Loucy (cell line): Measurements from ENCODE around the gene AGPAT3.

Experiments used
- H2AFZ ChIP-seq: fragments of 200-600 bp; sonication (generic); 2 replicates; pipeline ENCODE4 v1.6.0; 2016; ENCODE audit warnings: antibody characterized with exemption, mild to moderate bottlenecking, low read length, moderate library complexity
- H3F3A ChIP-seq: fragments of 200-600 bp; 2 replicates; pipeline ENCODE4 v1.6.0; 2016; ENCODE audit warnings: antibody characterized with exemption, low read depth, mild to moderate bottlenecking
- H3K27me3 ChIP-seq: fragments of 200-600 bp; sonication (generic); 2 replicates; pipeline ENCODE4 v1.6.1; 2014; ENCODE audit warnings: low read length, mild to moderate bottlenecking; ENCODE audit not compliant: insufficient read depth, poor library complexity, severe bottlenecking
- H3K36me3 ChIP-seq: fragments of 200-600 bp; sonication (generic); 2 replicates; pipeline ENCODE4 v1.6.1; 2016; ENCODE audit warnings: low read length; ENCODE audit not compliant: insufficient read depth
- H3K4me1 ChIP-seq: fragments of 200-600 bp; sonication (generic); 2 replicates; pipeline ENCODE4 v1.5.1; 2014; ENCODE audit warnings: low read length, mild to moderate bottlenecking; ENCODE audit not compliant: insufficient read depth, poor library complexity, severe bottlenecking
- H3K4me2 ChIP-seq: fragments of 200-600 bp; sonication (generic); 2 replicates; pipeline ENCODE4 v1.6.0; 2014; ENCODE audit warnings: antibody characterized with exemption, low read length, low read depth, mild to moderate bottlenecking; ENCODE audit not compliant: poor library complexity, severe bottlenecking
- H3K4me3 ChIP-seq: fragments of 200-600 bp; sonication (generic); 2 replicates; pipeline ENCODE4 v1.5.1; 2014; ENCODE audit warnings: low read length, mild to moderate bottlenecking, mixed read lengths; ENCODE audit not compliant: poor library complexity, severe bottlenecking
- H3K79me2 ChIP-seq: fragments of 200-600 bp; sonication (generic); 2 replicates; pipeline ENCODE4 v1.6.1; 2014; ENCODE audit warnings: low read length; ENCODE audit not compliant: insufficient read depth
- H3K9ac ChIP-seq: fragments of 200-600 bp; sonication (generic); 2 replicates; pipeline ENCODE4 v1.6.0; 2014; ENCODE audit warnings: mild to moderate bottlenecking, low read depth, low read length, moderate library complexity; ENCODE audit not compliant: poor library complexity, severe bottlenecking
- H3K9me2 ChIP-seq: fragments of 200-600 bp; sonication (generic); replicated peaks from 2 replicates; pipeline ENCODE4 v1.6.1; 2016; ENCODE audit warnings: low read depth, low read length, mixed read lengths
- H3K9me3 ChIP-seq: fragments of 200-600 bp; sonication (generic); 2 replicates; pipeline ENCODE4 v1.6.1; 2014; ENCODE audit warnings: mild to moderate bottlenecking, antibody characterized with exemption, low read length, low read depth; ENCODE audit not compliant: insufficient read depth
- H4K20me1 ChIP-seq: fragments of 200-600 bp; sonication (generic); 2 replicates; pipeline ENCODE4 v1.6.0; 2014; ENCODE audit warnings: antibody characterized with exemption, low read length, mild to moderate bottlenecking; ENCODE audit not compliant: insufficient read depth, poor library complexity, severe bottlenecking
- CTCF ChIP-seq: fragments of 200-600 bp; sonication (generic); conservative IDR thresholded peaks from 2 replicates; pipeline ENCODE4 v1.5.1; 2014; ENCODE audit warnings: mild to moderate bottlenecking, antibody characterized with exemption, low read length
- EZH2phosphoT487 ChIP-seq: fragments of 200-600 bp; IDR thresholded peaks from 2 replicates; pipeline ENCODE4 v1.6.1; 2018; ENCODE audit warnings: antibody characterized with exemption, mild to moderate bottlenecking, moderate library complexity, borderline replicate concordance

AGPAT3 gene

GRCh38 chr21:43854773-43855633 lies 10.0 kb upstream of the AGPAT3 start:
- Histone ChIP-seq H3F3A (no peaks in the 10 kb centered on the region), H3K79me2 (no peaks in the 10 kb centered on the region), H3K9me2 (no peaks in the 10 kb centered on the region), H3K9me3 (no peaks in the 10 kb centered on the region; the same call in 1 of the 2 replicates), H2AFZ (no peak overlapping the region), H3K9ac (no peak overlapping the region), H4K20me1 (no peaks in the 10 kb centered on the region), H3K4me2 (no peak overlapping the region), H3K4me1 (peaks cover 5% of the 10 kb centered on the region), H3K36me3 (no peaks in the 10 kb centered on the region), H3K27me3 (no peaks in the 10 kb centered on the region), H3K4me3 (no peak overlapping the region)
- no peak for TF ChIP-seq CTCF

GRCh38 chr21:43855955-43856354 lies 9.1 kb upstream of the AGPAT3 start:
- Histone ChIP-seq H2AFZ (no peak overlapping the region), H4K20me1 (no peaks in the 10 kb centered on the region), H3K27me3 (no peaks in the 10 kb centered on the region), H3K4me1 (peaks cover 5% of the 10 kb centered on the region), H3K36me3 (no peaks in the 10 kb centered on the region), H3K4me2 (no peak overlapping the region), H3K4me3 (no peak overlapping the region), H3K9me3 (no peaks in the 10 kb centered on the region; the same call in 1 of the 2 replicates), H3K9ac (no peak overlapping the region), H3F3A (no peaks in the 10 kb centered on the region), H3K9me2 (no peaks in the 10 kb centered on the region), H3K79me2 (no peaks in the 10 kb centered on the region)
- TF ChIP-seq CTCF, result no peak
- no peak for TF ChIP-seq EZH2phosphoT487

DNA sequence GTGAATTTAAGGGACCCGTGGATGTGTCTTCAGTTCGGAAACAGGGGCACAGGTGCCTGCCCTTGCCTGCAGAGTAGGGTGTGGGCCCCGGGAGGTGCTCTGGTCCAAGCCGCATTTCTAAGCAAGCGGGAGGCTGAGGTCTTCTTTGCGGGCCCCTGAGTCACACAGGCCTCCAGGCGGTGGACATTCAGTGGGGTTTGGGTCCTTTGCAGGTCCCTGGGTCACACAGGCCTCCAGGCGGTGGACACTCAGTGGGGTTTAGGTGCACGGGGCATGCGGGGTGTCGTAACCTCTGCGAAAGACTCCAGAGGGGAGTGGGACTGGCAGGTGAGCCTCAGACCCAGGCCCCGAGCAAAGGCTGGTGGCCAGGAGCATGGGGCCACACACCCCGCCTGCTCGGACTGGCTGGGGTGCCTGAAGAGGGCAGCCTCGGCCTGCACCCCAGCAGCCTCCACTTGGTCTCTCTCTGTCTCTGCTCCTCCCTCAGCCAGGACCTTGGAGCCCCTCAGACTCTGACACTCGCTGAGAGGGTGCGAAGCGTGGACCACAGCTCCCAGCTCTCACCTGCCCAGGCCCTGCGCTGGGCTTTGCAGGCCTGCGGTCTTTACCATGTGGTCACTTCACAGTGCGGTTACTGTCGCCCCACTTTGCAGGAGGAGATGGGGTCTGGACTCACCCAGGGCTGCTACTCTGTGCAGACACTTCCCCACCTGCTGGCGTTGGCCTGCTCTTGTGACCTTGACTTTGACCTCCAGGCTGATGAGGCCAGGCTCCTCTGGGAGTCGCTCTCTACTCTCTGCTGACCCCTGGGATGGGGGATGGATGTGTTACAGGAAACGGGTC lies 6.0 kb upstream of the AGPAT3 start:
- H2AFZ ChIP-seq, result no peak overlapping the region
- no peak overlapping the region for H3K4me3 ChIP-seq
- no peak overlapping the region for H3K4me2 ChIP-seq
- H3K9me3 ChIP-seq, result no peaks in the 10 kb centered on the region
- no peaks in the 10 kb centered on the region for H4K20me1 ChIP-seq
- H3K27me3 ChIP-seq, result no peaks in the 10 kb centered on the region
- H3K9me2 ChIP-seq, result no peaks in the 10 kb centered on the region
- no peak overlapping the region for H3K9ac ChIP-seq
- TF ChIP-seq EZH2phosphoT487, result no peak
- no peak for TF ChIP-seq CTCF
- H3K4me1 ChIP-seq, result peaks cover 12% of the 10 kb centered on the region
- H3K79me2 ChIP-seq, result no peaks in the 10 kb centered on the region
- no peaks in the 10 kb centered on the region for H3F3A ChIP-seq
- no peaks in the 10 kb centered on the region for H3K36me3 ChIP-seq
